ENCODE results near the gene TMEM26.

TMEM26 gene

GRCh38 chr10:61376908-61377368 lies 76.2 kb downstream of the TMEM26 start:
- no peak overlapping the region for H3K4me3 ChIP-seq (ENCODE audit: low read length in 2 of 2)
- no peaks in the 10 kb centered on the region for H3K36me3 ChIP-seq (ENCODE audit: control insufficient read depth in 2 of 2, insufficient read depth in 2 of 2, low read length in 2 of 2)
- H3K4me1 ChIP-seq (ENCODE audit: control insufficient read depth, insufficient read depth, low read length) = no peaks in the 10 kb centered on the region
- H3K9ac ChIP-seq (ENCODE audit: low read length in 2 of 2) = no peak overlapping the region
- H3K9me3 ChIP-seq (ENCODE audit: control insufficient read depth in 2 of 2, low read length in 2 of 2) = no peaks in the 10 kb centered on the region
- H3K27ac ChIP-seq (ENCODE audit: low read length) = no peak overlapping the region
- H3K27me3 ChIP-seq (ENCODE audit: control insufficient read depth in 1 of 2, insufficient read depth in 2 of 2, low read length in 2 of 2) = no peaks in the 10 kb centered on the region

GRCh38 chr10:61376377-61376776 lies 76.8 kb downstream of the TMEM26 start:
- Histone ChIP-seq H3K4me3 (ENCODE audit: low read length in 2 of 2) (no peak overlapping the region), H3K27ac (ENCODE audit: low read length) (no peak overlapping the region)

GRCh38 chr10:61366365-61366764 lies 86.8 kb downstream of the TMEM26 start:
- Histone ChIP-seq H3K4me3 (ENCODE audit: low read length in 2 of 2) (no peak overlapping the region), H3K36me3 (ENCODE audit: control insufficient read depth in 2 of 2, insufficient read depth in 2 of 2, low read length in 2 of 2) (no peaks in the 10 kb centered on the region), H3K27me3 (ENCODE audit: control insufficient read depth in 1 of 2, insufficient read depth in 2 of 2, low read length in 2 of 2) (no peaks in the 10 kb centered on the region), H3K27ac (ENCODE audit: low read length) (no peak overlapping the region), H3K9me3 (ENCODE audit: control insufficient read depth in 2 of 2, low read length in 2 of 2) (peaks cover 0 to 3% of the 10 kb centered on the region in 2 donors), H3K4me1 (ENCODE audit: control insufficient read depth, insufficient read depth, low read length) (no peaks in the 10 kb centered on the region), H3K9ac (ENCODE audit: low read length in 2 of 2) (no peak overlapping the region)

More at GRCh38 chr10:61376377-61376776, 76.8 kb downstream of the TMEM26 start:
- Histone ChIP-seq H3K9ac (ENCODE audit: low read length in 2 of 2) (no peak overlapping the region), H3K27me3 (ENCODE audit: control insufficient read depth in 1 of 2, insufficient read depth in 2 of 2, low read length in 2 of 2) (no peaks in the 10 kb centered on the region), H3K9me3 (ENCODE audit: control insufficient read depth in 2 of 2, low read length in 2 of 2) (no peaks in the 10 kb centered on the region), H3K36me3 (ENCODE audit: control insufficient read depth in 2 of 2, insufficient read depth in 2 of 2, low read length in 2 of 2) (no peaks in the 10 kb centered on the region), H3K4me1 (ENCODE audit: control insufficient read depth, insufficient read depth, low read length) (no peaks in the 10 kb centered on the region)

DNA sequence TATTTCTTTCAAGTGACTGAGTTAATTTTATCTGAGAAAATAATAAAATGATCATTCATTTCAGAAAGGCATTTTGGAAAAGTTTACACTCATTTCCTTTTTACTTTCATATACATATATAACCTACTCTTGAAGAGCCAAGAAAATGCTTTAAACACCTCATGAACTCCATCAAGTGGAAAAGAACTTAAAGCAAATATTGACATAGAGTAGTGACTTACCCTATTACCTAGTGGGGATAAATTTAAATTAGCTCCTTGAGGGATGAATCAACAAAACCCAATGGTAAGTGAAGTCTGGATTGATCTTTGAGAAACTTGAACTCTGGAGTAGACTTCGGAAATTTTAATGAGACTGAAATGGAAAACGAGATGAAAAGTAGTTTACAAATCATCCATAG lies 88.6 kb downstream of the TMEM26 start:
- Histone ChIP-seq H3K9me3 (ENCODE audit: control insufficient read depth in 2 of 2, low read length in 2 of 2) (peaks cover 0 to 3% of the 10 kb centered on the region in 2 donors), H3K36me3 (ENCODE audit: control insufficient read depth in 2 of 2, insufficient read depth in 2 of 2, low read length in 2 of 2) (no peaks in the 10 kb centered on the region)

DNA sequence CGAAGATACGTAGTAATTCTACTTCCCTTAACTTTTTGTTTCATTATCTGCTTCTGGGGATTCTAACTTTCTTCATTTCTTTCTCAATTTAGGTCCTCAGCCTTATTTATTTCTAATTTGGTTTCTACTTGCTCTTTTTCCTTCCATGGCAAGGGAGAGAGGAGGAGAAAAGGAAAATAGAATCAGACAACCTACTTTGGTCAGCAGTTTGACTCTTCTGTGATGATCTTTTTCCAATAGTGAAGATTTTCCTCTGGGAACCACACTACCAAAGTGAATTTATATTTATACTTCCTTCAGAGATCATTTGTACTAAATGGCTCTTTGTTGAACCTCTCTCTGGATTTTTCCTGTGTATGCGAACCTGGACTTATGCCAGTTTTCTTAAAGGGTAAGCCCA lies 90.2 kb downstream of the TMEM26 start:
- Histone ChIP-seq H3K4me3 (ENCODE audit: low read length in 2 of 2) (no peak overlapping the region), H3K9ac (ENCODE audit: low read length in 2 of 2) (no peak overlapping the region), H3K4me1 (ENCODE audit: control insufficient read depth, insufficient read depth, low read length) (no peaks in the 10 kb centered on the region), H3K27me3 (ENCODE audit: control insufficient read depth in 1 of 2, insufficient read depth in 2 of 2, low read length in 2 of 2) (no peaks in the 10 kb centered on the region), H3K27ac (ENCODE audit: low read length) (no peak overlapping the region), H3K36me3 (ENCODE audit: control insufficient read depth in 2 of 2, insufficient read depth in 2 of 2, low read length in 2 of 2) (no peaks in the 10 kb centered on the region), H3K9me3 (ENCODE audit: control insufficient read depth in 2 of 2, low read length in 2 of 2) (no peaks in the 10 kb centered on the region)

More for the DNA sequence above, 88.6 kb downstream of the TMEM26 start:
- no peak overlapping the region for H3K27ac ChIP-seq (ENCODE audit: low read length)
- no peaks in the 10 kb centered on the region for H3K4me1 ChIP-seq (ENCODE audit: control insufficient read depth, insufficient read depth, low read length)
- H3K27me3 ChIP-seq (ENCODE audit: control insufficient read depth in 1 of 2, insufficient read depth in 2 of 2, low read length in 2 of 2) = no peaks in the 10 kb centered on the region
- no peak overlapping the region for H3K4me3 ChIP-seq (ENCODE audit: low read length in 2 of 2)
- no peak overlapping the region for H3K9ac ChIP-seq (ENCODE audit: low read length in 2 of 2)

- Histone ChIP-seq H3K9me3 (ENCODE audit: control insufficient read depth in 2 of 2, low read length in 2 of 2) (no peaks in the 10 kb centered on the region), H3K27me3 (ENCODE audit: control insufficient read depth in 1 of 2, insufficient read depth in 2 of 2, low read length in 2 of 2) (no peaks in the 10 kb centered on the region), H3K36me3 (ENCODE audit: control insufficient read depth in 2 of 2, insufficient read depth in 2 of 2, low read length in 2 of 2) (no peaks in the 10 kb centered on the region), H3K9ac (ENCODE audit: low read length in 2 of 2) (no peak overlapping the region), H3K27ac (ENCODE audit: low read length) (no peak overlapping the region), H3K4me1 (ENCODE audit: control insufficient read depth, insufficient read depth, low read length) (no peaks in the 10 kb centered on the region), H3K4me3 (ENCODE audit: low read length in 2 of 2) (no peak overlapping the region)
Measured at GRCh38 chr10:61359452-61359851, 93.7 kb downstream of the TMEM26 start.

DNA sequence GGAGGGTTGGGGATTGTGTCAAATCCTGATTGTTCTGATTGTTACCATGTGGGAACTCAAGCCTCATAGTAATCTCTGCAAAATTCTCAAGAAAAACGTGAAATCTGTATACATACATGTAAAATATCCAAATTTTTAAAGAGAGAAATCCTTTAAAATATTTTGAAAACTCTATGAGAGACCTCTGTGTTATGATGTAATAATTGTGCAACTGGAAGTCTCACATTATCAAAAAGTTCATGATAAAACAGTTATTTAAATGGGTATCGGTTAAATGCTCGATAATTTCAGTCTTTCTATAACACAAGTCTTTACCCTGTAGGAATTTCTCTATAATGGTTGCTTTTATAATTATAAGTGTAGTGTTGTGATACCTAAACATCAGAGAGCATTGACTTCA lies 95.5 kb downstream of the TMEM26 start:
- Histone ChIP-seq H3K4me1 (ENCODE audit: control insufficient read depth, insufficient read depth, low read length) (no peaks in the 10 kb centered on the region), H3K9ac (ENCODE audit: low read length in 2 of 2) (no peak overlapping the region), H3K9me3 (ENCODE audit: control insufficient read depth in 2 of 2, low read length in 2 of 2) (no peaks in the 10 kb centered on the region), H3K27ac (ENCODE audit: low read length) (no peak overlapping the region), H3K27me3 (ENCODE audit: control insufficient read depth in 1 of 2, insufficient read depth in 2 of 2, low read length in 2 of 2) (no peaks in the 10 kb centered on the region), H3K36me3 (ENCODE audit: control insufficient read depth in 2 of 2, insufficient read depth in 2 of 2, low read length in 2 of 2) (no peaks in the 10 kb centered on the region), H3K4me3 (ENCODE audit: low read length in 2 of 2) (no peak overlapping the region)
